ENCODE results near the gene PCDH18. TPM values are rescaled to one million over a fixed set of nuclear protein-coding genes. Genes with fewer than 3 reads are reported as not detected.
"Not testable (repeated sequence)": the region's sequence is repeated elsewhere in the genome, so short reads cannot be mapped to it uniquely, and the experiment has no call there.

PCDH18 gene
- total RNA-seq, 4 donors from 2014 or later, result 49.6 to 61.3 (median 54.3) TPM

- TF ChIP-seq POLR2A (IDR thresholded peaks at IDR 0.05), result no peak
- no peak for TF ChIP-seq CTCF (IDR thresholded peaks at IDR 0.05)
- TF ChIP-seq EP300 (IDR thresholded peaks at IDR 0.05), result no peak
- Histone ChIP-seq H3K27ac (peak overlapping the region in 3 of 4 donors; percentile 20 to 56 (median 34)), H3K4me3 (peak overlapping the region; percentile 9 to 30 (median 20)), H3K9me3 (no peaks in the 10 kb centered on the region), H3K36me3 (no peaks in the 10 kb centered on the region), H3K27me3 (no peaks in the 10 kb centered on the region), H3K4me1 (peaks cover 0 to 12% (median 3%) of the 10 kb centered on the region in 4 donors)
- DNase-seq (ENCODE audit: low spot score in 2 of 2), result no peak
- 19 to 23% methylated on average over 7 of the region's 7 CpGs for WGBS, 2 donors
Observed at GRCh38 chr4:137541876-137542646, 9.8 kb upstream of the PCDH18 start.

- no peak for TF ChIP-seq POLR2A (IDR thresholded peaks at IDR 0.05)
- no peak for TF ChIP-seq CTCF (IDR thresholded peaks at IDR 0.05)
- TF ChIP-seq EP300 (IDR thresholded peaks at IDR 0.05), result no peak
- no peaks in the 10 kb centered on the region for H3K36me3 ChIP-seq
- 73 to 76% methylated on average over 3 of the region's 3 CpGs for WGBS, 2 donors
- no peaks in the 10 kb centered on the region for H3K27me3 ChIP-seq
- peak overlapping the region in 1 of 4 donors; percentile 56 for H3K27ac ChIP-seq
- no peak for DNase-seq (ENCODE audit: low spot score in 2 of 2)
- no peak overlapping the region for H3K4me3 ChIP-seq
- H3K9me3 ChIP-seq, result no peaks in the 10 kb centered on the region
- peaks cover 0 to 12% (median 3%) of the 10 kb centered on the region in 4 donors for H3K4me1 ChIP-seq
Observed at GRCh38 chr4:137541181-137541580, 8.9 kb upstream of the PCDH18 start.

- TF ChIP-seq POLR2A (IDR thresholded peaks at IDR 0.05) (no peak), CTCF (IDR thresholded peaks at IDR 0.05) (no peak), EP300 (IDR thresholded peaks at IDR 0.05) (no peak)
Observed at GRCh38 chr4:137540356-137540755, 8.1 kb upstream of the PCDH18 start.

GRCh38 chr4:137538526-137538925, 6.2 kb upstream of the PCDH18 start:
- H3K36me3 ChIP-seq, result no peaks in the 10 kb centered on the region
- 91 to 94% methylated on average over 4 of the region's 4 CpGs for WGBS, 2 donors
- DNase-seq (ENCODE audit: low spot score in 2 of 2), result no peak
- no peaks in the 10 kb centered on the region for H3K27me3 ChIP-seq
- TF ChIP-seq EP300 (IDR thresholded peaks at IDR 0.05), result no peak
- no peak for TF ChIP-seq CTCF (IDR thresholded peaks at IDR 0.05)
- TF ChIP-seq POLR2A (IDR thresholded peaks at IDR 0.05), result no peak
- H3K4me1 ChIP-seq, result peaks cover 0 to 9% (median 3%) of the 10 kb centered on the region in 4 donors
- H3K27ac ChIP-seq, result no peak overlapping the region
- H3K4me3 ChIP-seq, result no peak overlapping the region
- no peaks in the 10 kb centered on the region for H3K9me3 ChIP-seq

More at GRCh38 chr4:137540356-137540755, 8.1 kb upstream of the PCDH18 start:
- H3K27ac ChIP-seq, result no peak overlapping the region
- peaks cover 0 to 9% (median 3%) of the 10 kb centered on the region in 4 donors for H3K4me1 ChIP-seq
- H3K36me3 ChIP-seq, result no peaks in the 10 kb centered on the region
- H3K4me3 ChIP-seq, result no peak overlapping the region
- no peaks in the 10 kb centered on the region for H3K9me3 ChIP-seq
- DNase-seq (ENCODE audit: low spot score in 2 of 2), result no peak
- no peaks in the 10 kb centered on the region for H3K27me3 ChIP-seq

GRCh38 chr4:137537807-137538206, 5.5 kb upstream of the PCDH18 start:
- H3K4me1 ChIP-seq; DNase-seq (ENCODE audit: low spot score in 2 of 2); H3K4me3 ChIP-seq; H3K27ac ChIP-seq; H3K27me3 ChIP-seq; H3K9me3 ChIP-seq; H3K36me3 ChIP-seq: not testable (repeated sequence)
- WGBS, 2 donors, result 96 to 100% methylated on average over 3 of the region's 3 CpGs

All from tibial nerve (tissue), 4 donors.